IPS-15b (cell line): ENCODE results near the gene VAT1L.

Experiments used
- H3K27me3 ChIP-seq: one replicate; pipeline ENCODE4 v1.6.1; 2013; ENCODE audit warnings: low read length; ENCODE audit not compliant: control insufficient read depth, insufficient read depth
- H3K36me3 ChIP-seq: one replicate; pipeline ENCODE4 v1.6.1; 2013; ENCODE audit warnings: low read length; ENCODE audit not compliant: control insufficient read depth, insufficient read depth
- H3K4me1 ChIP-seq: one replicate; pipeline ENCODE4 v1.6.1; 2013; ENCODE audit warnings: mild to moderate bottlenecking, low read length; ENCODE audit not compliant: control insufficient read depth, insufficient read depth
- H3K4me3 ChIP-seq: one replicate; pipeline ENCODE4 v1.5.1; 2013; ENCODE audit warnings: low read depth, low read length
- H3K9ac ChIP-seq: one replicate; pipeline ENCODE4 v1.6.1; 2013; ENCODE audit warnings: low read depth, mild to moderate bottlenecking, low read length
- H3K9me3 ChIP-seq: one replicate; pipeline ENCODE4 v1.6.1; 2013; ENCODE audit warnings: mild to moderate bottlenecking, low read length; ENCODE audit not compliant: control insufficient read depth, insufficient read depth

VAT1L gene

DNA sequence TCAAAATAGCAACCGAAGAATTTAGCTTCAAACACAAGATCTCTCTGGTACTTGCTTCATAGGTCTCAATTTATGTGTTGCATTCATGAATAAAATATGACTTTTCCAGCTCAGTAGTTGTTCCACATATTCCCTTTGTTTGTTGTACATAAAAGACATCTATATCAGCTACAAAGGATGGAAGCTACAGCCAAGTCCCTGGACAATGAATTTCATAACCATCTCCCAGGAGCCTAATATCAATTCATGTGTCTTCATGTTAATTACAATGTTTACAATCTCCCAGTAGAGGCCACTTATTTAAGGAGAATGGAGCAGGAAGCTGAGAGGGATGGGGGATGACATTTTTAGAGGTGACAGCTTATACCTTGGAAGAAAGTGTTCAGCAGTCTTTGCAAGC, 237.3 kb downstream of the VAT1L start:
- Histone ChIP-seq H3K9me3 (no peaks in the 10 kb centered on the region), H3K4me1 (peaks cover 6% of the 10 kb centered on the region), H3K4me3 (no peak overlapping the region), H3K9ac (no peak overlapping the region), H3K27me3 (no peaks in the 10 kb centered on the region), H3K36me3 (no peaks in the 10 kb centered on the region)

DNA sequence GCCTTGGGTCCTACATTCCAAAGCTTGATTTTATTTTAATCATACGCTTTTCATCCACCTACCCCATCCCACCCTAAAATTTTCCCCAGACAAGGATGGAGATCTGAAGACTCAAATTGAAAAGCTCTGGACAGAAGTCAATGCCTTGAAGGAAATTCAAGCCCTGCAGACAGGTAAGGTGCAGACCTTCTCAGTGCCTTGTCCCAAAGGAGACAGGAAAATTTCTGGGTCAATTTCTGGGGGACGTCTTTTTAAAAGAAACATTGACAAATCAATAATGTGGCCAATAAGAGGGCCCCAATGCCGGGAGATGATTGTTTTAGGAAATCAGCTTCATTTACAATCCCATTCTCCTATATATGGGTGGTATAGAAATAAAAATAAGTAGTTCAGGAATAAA, 239.7 kb downstream of the VAT1L start:
- Histone ChIP-seq H3K27me3 (no peaks in the 10 kb centered on the region), H3K9ac (no peak overlapping the region), H3K9me3 (no peaks in the 10 kb centered on the region), H3K4me3 (no peak overlapping the region), H3K36me3 (no peaks in the 10 kb centered on the region), H3K4me1 (peaks cover 4% of the 10 kb centered on the region)
